ENCODE measurements around the gene ZNF679.
"Not testable (repeated sequence)": the region's sequence is repeated elsewhere in the genome, so short reads cannot be mapped to it uniquely, and the experiment has no call there.

The ZNF679 gene

GRCh38 chr7:64206903-64207302, 21.4 kb upstream of the ZNF679 start, which contains the start of gene ZNF735:
Gene ZNF735 (plus strand): TSS chr7:64207203. CDS start chr7:64207203, 0 bp downstream.
- Histone ChIP-seq H3K4me3 (ENCODE audit: low read length) (no peak within 1 kb of the TSS), H3K27ac (ENCODE audit: low read length) (no peak within 1 kb of the TSS), H3K27me3 (ENCODE audit: control insufficient read depth, insufficient read depth, low read length) (no peaks in the 10 kb centered on the region), H3K9me3 (ENCODE audit: control insufficient read depth, insufficient read depth, low read length) (no peaks in the 10 kb centered on the region), H3K36me3 (ENCODE audit: control insufficient read depth, insufficient read depth, low read length) (no peaks in the 10 kb centered on the region), H3K4me1 (ENCODE audit: control insufficient read depth, insufficient read depth, low read length) (no peaks in the 10 kb centered on the region)
- no peak for DNase-seq (ENCODE audit: low read depth, low spot score)
- WGBS (ENCODE audit: insufficient coverage, insufficient read length): no CpG with 5 or more reads among the region's 13 CpGs

GRCh38 chr7:64219710-64220298, 8.5 kb upstream of the ZNF679 start:
- H3K9me3 ChIP-seq (ENCODE audit: control insufficient read depth, insufficient read depth, low read length); H3K36me3 ChIP-seq (ENCODE audit: control insufficient read depth, insufficient read depth, low read length); DNase-seq (ENCODE audit: low read depth, low spot score); H3K27me3 ChIP-seq (ENCODE audit: control insufficient read depth, insufficient read depth, low read length); H3K4me1 ChIP-seq (ENCODE audit: control insufficient read depth, insufficient read depth, low read length); H3K27ac ChIP-seq (ENCODE audit: low read length); H3K4me3 ChIP-seq (ENCODE audit: low read length): not testable (repeated sequence)
- no CpG with 5 or more reads among the region's 5 CpGs for WGBS (ENCODE audit: insufficient coverage, insufficient read length)

- Histone ChIP-seq H3K27me3 (ENCODE audit: control insufficient read depth, insufficient read depth, low read length) (no peaks in the 10 kb centered on the region), H3K4me1 (ENCODE audit: control insufficient read depth, insufficient read depth, low read length) (no peaks in the 10 kb centered on the region), H3K27ac (ENCODE audit: low read length) (no peak overlapping the region), H3K9me3 (ENCODE audit: control insufficient read depth, insufficient read depth, low read length) (peaks cover 9% of the 10 kb centered on the region), H3K36me3 (ENCODE audit: control insufficient read depth, insufficient read depth, low read length) (no peaks in the 10 kb centered on the region), H3K4me3 (ENCODE audit: low read length) (no peak overlapping the region)
- no peak for DNase-seq (ENCODE audit: low read depth, low spot score)
- WGBS (ENCODE audit: insufficient coverage, insufficient read length): no CpG with 5 or more reads among the region's 2 CpGs
These were observed 4.9 kb upstream of the ZNF679 start for GRCh38 chr7:64223366-64223765.

GRCh38 chr7:64266341-64266919, 38.2 kb downstream of the ZNF679 start:
- H3K36me3 ChIP-seq (ENCODE audit: control insufficient read depth, insufficient read depth, low read length): no peaks in the 10 kb centered on the region
- no peak overlapping the region for H3K4me3 ChIP-seq (ENCODE audit: low read length)
- no CpG with 5 or more reads among the region's 1 CpG for WGBS (ENCODE audit: insufficient coverage, insufficient read length)
- DNase-seq (ENCODE audit: low read depth, low spot score): no peak
- H3K4me1 ChIP-seq (ENCODE audit: control insufficient read depth, insufficient read depth, low read length): no peaks in the 10 kb centered on the region
- H3K9me3 ChIP-seq (ENCODE audit: control insufficient read depth, insufficient read depth, low read length): no peaks in the 10 kb centered on the region; the same call in 1 of the 2 replicates
- H3K27me3 ChIP-seq (ENCODE audit: control insufficient read depth, insufficient read depth, low read length): no peaks in the 10 kb centered on the region
- H3K27ac ChIP-seq (ENCODE audit: low read length): no peak overlapping the region

GRCh38 chr7:64277630-64278029, 49.4 kb downstream of the ZNF679 start:
- Histone ChIP-seq H3K4me1 (ENCODE audit: control insufficient read depth, insufficient read depth, low read length) (no peaks in the 10 kb centered on the region), H3K4me3 (ENCODE audit: low read length) (no peak overlapping the region), H3K27me3 (ENCODE audit: control insufficient read depth, insufficient read depth, low read length) (no peaks in the 10 kb centered on the region), H3K27ac (ENCODE audit: low read length) (no peak overlapping the region), H3K36me3 (ENCODE audit: control insufficient read depth, insufficient read depth, low read length) (no peaks in the 10 kb centered on the region), H3K9me3 (ENCODE audit: control insufficient read depth, insufficient read depth, low read length) (0 out of 2 replicates have a peak, but pooled peaks cover under 1% of the 10 kb centered on the region)
- no CpG with 5 or more reads among the region's 2 CpGs for WGBS (ENCODE audit: insufficient coverage, insufficient read length)
- DNase-seq (ENCODE audit: low read depth, low spot score): no peak

GRCh38 chr7:64294701-64295420, 66.6 kb downstream of the ZNF679 start:
- Histone ChIP-seq H3K27ac (ENCODE audit: low read length) (no peak overlapping the region), H3K36me3 (ENCODE audit: control insufficient read depth, insufficient read depth, low read length) (no peaks in the 10 kb centered on the region), H3K27me3 (ENCODE audit: control insufficient read depth, insufficient read depth, low read length) (no peaks in the 10 kb centered on the region), H3K4me3 (ENCODE audit: low read length) (no peak overlapping the region), H3K9me3 (ENCODE audit: control insufficient read depth, insufficient read depth, low read length) (peaks cover 15% of the 10 kb centered on the region), H3K4me1 (ENCODE audit: control insufficient read depth, insufficient read depth, low read length) (no peaks in the 10 kb centered on the region)
- no peak for DNase-seq (ENCODE audit: low read depth, low spot score)
- WGBS (ENCODE audit: insufficient coverage, insufficient read length): no CpG with 5 or more reads among the region's 1 CpG

- H3K27ac ChIP-seq (ENCODE audit: low read length); DNase-seq (ENCODE audit: low read depth, low spot score); H3K36me3 ChIP-seq (ENCODE audit: control insufficient read depth, insufficient read depth, low read length); H3K27me3 ChIP-seq (ENCODE audit: control insufficient read depth, insufficient read depth, low read length); H3K4me1 ChIP-seq (ENCODE audit: control insufficient read depth, insufficient read depth, low read length); H3K4me3 ChIP-seq (ENCODE audit: low read length): not testable (repeated sequence)
- peaks cover 16% of the 10 kb centered on the region for H3K9me3 ChIP-seq (ENCODE audit: control insufficient read depth, insufficient read depth, low read length)
- WGBS (ENCODE audit: insufficient coverage, insufficient read length): no CpG with 5 or more reads among the region's 1 CpG
These were observed 69.1 kb downstream of the ZNF679 start for GRCh38 chr7:64297418-64297817.

- Histone ChIP-seq H3K27me3 (ENCODE audit: control insufficient read depth, insufficient read depth, low read length) (no peaks in the 10 kb centered on the region), H3K4me1 (ENCODE audit: control insufficient read depth, insufficient read depth, low read length) (no peaks in the 10 kb centered on the region), H3K4me3 (ENCODE audit: low read length) (no peak overlapping the region), H3K9me3 (ENCODE audit: control insufficient read depth, insufficient read depth, low read length) (peaks cover 11% of the 10 kb centered on the region), H3K27ac (ENCODE audit: low read length) (no peak overlapping the region), H3K36me3 (ENCODE audit: control insufficient read depth, insufficient read depth, low read length) (no peaks in the 10 kb centered on the region)
- DNase-seq (ENCODE audit: low read depth, low spot score): no peak
- WGBS (ENCODE audit: insufficient coverage, insufficient read length): no CpG with 5 or more reads among the region's 9 CpGs
These were observed 72.5 kb downstream of the ZNF679 start for GRCh38 chr7:64300641-64301405.

GRCh38 chr7:64307254-64308015, 79.2 kb downstream of the ZNF679 start:
- Histone ChIP-seq H3K4me3 (ENCODE audit: low read length) (no peak overlapping the region), H3K27me3 (ENCODE audit: control insufficient read depth, insufficient read depth, low read length) (no peaks in the 10 kb centered on the region), H3K9me3 (ENCODE audit: control insufficient read depth, insufficient read depth, low read length) (peaks cover 8% of the 10 kb centered on the region), H3K27ac (ENCODE audit: low read length) (no peak overlapping the region), H3K36me3 (ENCODE audit: control insufficient read depth, insufficient read depth, low read length) (no peaks in the 10 kb centered on the region; the same call in 1 of the 2 replicates), H3K4me1 (ENCODE audit: control insufficient read depth, insufficient read depth, low read length) (no peaks in the 10 kb centered on the region)
- no CpG with 5 or more reads among the region's 33 CpGs for WGBS (ENCODE audit: insufficient coverage, insufficient read length)
- DNase-seq (ENCODE audit: low read depth, low spot score): no peak

GRCh38 chr7:64308016-64308270, 79.7 kb downstream of the ZNF679 start:
- no peaks in the 10 kb centered on the region for H3K4me1 ChIP-seq (ENCODE audit: control insufficient read depth, insufficient read depth, low read length)
- H3K4me3 ChIP-seq (ENCODE audit: low read length): no peak overlapping the region
- no peaks in the 10 kb centered on the region; the same call in 1 of the 2 replicates for H3K36me3 ChIP-seq (ENCODE audit: control insufficient read depth, insufficient read depth, low read length)
- H3K9me3 ChIP-seq (ENCODE audit: control insufficient read depth, insufficient read depth, low read length): peaks cover 12% of the 10 kb centered on the region
- no peaks in the 10 kb centered on the region for H3K27me3 ChIP-seq (ENCODE audit: control insufficient read depth, insufficient read depth, low read length)
- no CpG with 5 or more reads among the region's 7 CpGs for WGBS (ENCODE audit: insufficient coverage, insufficient read length)
- no peak for DNase-seq (ENCODE audit: low read depth, low spot score)
- no peak overlapping the region for H3K27ac ChIP-seq (ENCODE audit: low read length)
